H1 (cell line): ENCODE data around the gene AP3S1. TPM values are rescaled to one million over a fixed set of nuclear protein-coding genes. Genes with fewer than 3 reads are reported as not detected.

Source experiments
- CTCF ChIA-PET: fragments of 300-600 bp; sonication (Branson Sonifier 250); formaldehyde crosslinking; loops from one replicate; lab custom pipeline; 2021; ENCODE audit not compliant: partially characterized antibody; lab: Charles Lee
- POLR2A ChIA-PET: fragments of 300-600 bp; sonication (Branson Sonifier 250); formaldehyde crosslinking; loops from one replicate; lab custom pipeline; 2021; ENCODE audit warnings: inconsistent platforms; ENCODE audit not compliant: partially characterized antibody; lab: Charles Lee
- DNase-seq, 2 experiments: peaks; one replicate each; pipeline versions ENCODE4 v3.0.0 to v3.0.0-alpha.2; 2010 to 2022; ENCODE audit warnings: low spot score in 2 of 2, low read depth in 1 of 2, mixed read lengths in 1 of 2
- FAIRE-seq: peaks from 2 replicates; lab custom pipeline; 2011; peaks lifted over from hg19 to GRCh38; lab: Jason Lieb, UNC
- H2AFZ ChIP-seq: 2 replicates; pipeline ENCODE4 v1.8.1; 2012; ENCODE audit warnings: low read length, inconsistent platforms
- H2AK5ac ChIP-seq: 2 replicates; pipeline ENCODE4 v1.6.1; 2013; ENCODE audit warnings: low read depth, low read length
- H2BK120ac ChIP-seq: replicated peaks from 2 replicates; pipeline ENCODE3; 2013; ENCODE audit warnings: low read depth, low read length, inconsistent platforms
- H2BK12ac ChIP-seq: 2 replicates; pipeline ENCODE4 v1.6.1; 2013; ENCODE audit warnings: low read depth, low read length
- H2BK15ac ChIP-seq: 2 replicates; pipeline ENCODE4 v1.6.1; 2013; ENCODE audit warnings: low read length
- H2BK20ac ChIP-seq: 2 replicates; pipeline ENCODE4 v1.6.1; 2013; ENCODE audit warnings: low read length
- H2BK5ac ChIP-seq: 2 replicates; pipeline ENCODE4 v1.6.1; 2013; ENCODE audit warnings: low read depth, low read length
- H3K14ac ChIP-seq: 2 replicates; pipeline ENCODE4 v1.6.1; 2013; ENCODE audit warnings: inconsistent platforms; ENCODE audit not compliant: insufficient read length
- H3K18ac ChIP-seq: 2 replicates; pipeline ENCODE4 v1.6.1; 2013; ENCODE audit warnings: low read length; ENCODE audit errors: extremely low read depth
- H3K23ac ChIP-seq: 2 replicates; pipeline ENCODE4 v1.6.1; 2013; ENCODE audit warnings: inconsistent platforms; ENCODE audit not compliant: insufficient read length
- H3K23me2 ChIP-seq: 2 replicates; pipeline ENCODE4 v1.6.1; 2013; ENCODE audit warnings: low read depth, low read length
- H3K27ac ChIP-seq: 2 replicates; pipeline ENCODE4 v1.6.1; 2011; ENCODE audit warnings: low read depth, low read length, inconsistent platforms
- H3K27me3 ChIP-seq, 4 experiments: replicated peaks in 1 of 4; 1 replicate in 1 of 4; 2 replicates in 3 of 4; pipeline versions ENCODE4 v1.6.1 to v1.8.1; 2011 to 2013; ENCODE audit warnings: low read length in 3 of 4, mild to moderate bottlenecking in 3 of 4, inconsistent platforms in 2 of 4, mixed read lengths in 2 of 4, moderate library complexity in 1 of 4; ENCODE audit not compliant: control insufficient read depth in 3 of 4, insufficient read depth in 3 of 4; ENCODE audit errors: extremely low read depth in 1 of 4
- H3K36me3 ChIP-seq, 4 experiments: 2 replicates each; pipeline versions ENCODE4 v1.6.1 to v1.8.1; 2011 to 2013; ENCODE audit warnings: mild to moderate bottlenecking in 4 of 4, low read length in 3 of 4, moderate library complexity in 2 of 4, control low read depth in 1 of 4, inconsistent platforms in 1 of 4; ENCODE audit not compliant: insufficient read depth in 4 of 4, control insufficient read depth in 2 of 4
- H3K4ac ChIP-seq: replicated peaks from 2 replicates; pipeline ENCODE3; 2013; ENCODE audit warnings: low read length, low read depth, mixed read lengths, inconsistent platforms; ENCODE audit not compliant: insufficient read length
- H3K4me1 ChIP-seq, 4 experiments: replicated peaks in 1 of 4; 1 replicate in 1 of 4; 2 replicates in 3 of 4; pipeline versions ENCODE4 v1.6.1 to v1.8.1; 2011 to 2013; ENCODE audit warnings: low read length in 3 of 4, inconsistent platforms in 2 of 4, mixed read lengths in 1 of 4; ENCODE audit not compliant: insufficient read depth in 4 of 4, control insufficient read depth in 3 of 4
- H3K4me2 ChIP-seq, 2 experiments: 2 replicates each; pipeline versions ENCODE4 v1.6.1 to v1.8.1; 2011 to 2013; ENCODE audit warnings: low read depth in 2 of 2, low read length in 2 of 2, control low read depth in 1 of 2, inconsistent platforms in 1 of 2, mild to moderate bottlenecking in 1 of 2; ENCODE audit not compliant: insufficient read depth in 1 of 2
- H3K4me3 ChIP-seq, 4 experiments: fragments of 200-600, 300-600 bp in 1 of 4; sonication (generic), shearing (Covaris generic), sonication (Bioruptor Twin) in 1 of 4; 2 replicates each; pipeline versions ENCODE4 v1.5.1 to v1.8.1; 2011 to 2016; ENCODE audit warnings: low read length in 4 of 4, low read depth in 3 of 4, control low read depth in 2 of 4, inconsistent platforms in 2 of 4, mild to moderate bottlenecking in 2 of 4, mixed read lengths in 1 of 4, moderate library complexity in 1 of 4; ENCODE audit not compliant: insufficient read depth in 2 of 4; ENCODE audit errors: extremely low read depth in 1 of 4
- H3K56ac ChIP-seq: replicated peaks from 2 replicates; pipeline ENCODE3; 2013; ENCODE audit warnings: low read depth, mild to moderate bottlenecking, mixed read lengths, low read length, inconsistent platforms; ENCODE audit not compliant: insufficient read length
- H3K79me1 ChIP-seq: 2 replicates; pipeline ENCODE4 v1.6.1; 2013; ENCODE audit warnings: low read depth, low read length, control low read depth
- H3K79me2 ChIP-seq, 2 experiments: 2 replicates each; pipeline versions ENCODE4 v1.6.1 to v1.8.1; 2012 to 2013; ENCODE audit warnings: low read length in 2 of 2, mild to moderate bottlenecking in 2 of 2, inconsistent platforms in 1 of 2; ENCODE audit not compliant: insufficient read depth in 2 of 2, control insufficient read depth in 1 of 2
- H3K9ac ChIP-seq, 4 experiments: replicated peaks in 1 of 4; 1 replicate in 1 of 4; 2 replicates in 3 of 4; pipeline versions ENCODE4 v1.6.1 to v1.8.1; 2011 to 2013; ENCODE audit warnings: low read depth in 3 of 4, low read length in 3 of 4, control low read depth in 2 of 4, mild to moderate bottlenecking in 2 of 4, moderate library complexity in 2 of 4, inconsistent platforms in 1 of 4; ENCODE audit errors: extremely low read depth in 1 of 4
- H3K9me3 ChIP-seq, 2 experiments: 2 replicates each; pipeline versions ENCODE4 v1.6.1 to v1.8.1; 2012 to 2013; ENCODE audit warnings: mild to moderate bottlenecking in 2 of 2, moderate library complexity in 2 of 2, control low read depth in 1 of 2, inconsistent platforms in 1 of 2, low read depth in 1 of 2, low read length in 1 of 2, mixed read lengths in 1 of 2; ENCODE audit not compliant: insufficient read depth in 2 of 2
- H4K20me1 ChIP-seq, 2 experiments: replicated peaks in 1 of 2; 2 replicates each; pipeline versions ENCODE3 to v1.8.1; 2011 to 2013; ENCODE audit warnings: inconsistent platforms in 2 of 2, low read length in 2 of 2, mild to moderate bottlenecking in 1 of 2; ENCODE audit not compliant: insufficient read depth in 2 of 2, control insufficient read depth in 1 of 2
- H4K5ac ChIP-seq: 2 replicates; pipeline ENCODE4 v1.6.1; 2013; ENCODE audit warnings: low read length, low read depth, mixed read lengths, inconsistent platforms; ENCODE audit not compliant: insufficient read length
- H4K8ac ChIP-seq: 2 replicates; pipeline ENCODE4 v1.8.0; 2013; ENCODE audit warnings: mild to moderate bottlenecking, moderate library complexity, low read length, inconsistent platforms; ENCODE audit not compliant: insufficient read depth; ENCODE audit errors: extremely low read depth
- H4K91ac ChIP-seq: replicated peaks from 2 replicates; pipeline ENCODE3; 2013; ENCODE audit warnings: low read length, mixed read lengths, inconsistent platforms; ENCODE audit not compliant: insufficient read length
- GTF2F1 ChIP-seq: IDR thresholded peaks from 2 replicates; pipeline ENCODE4 v1.6.1; 2012; ENCODE audit warnings: low read depth, low read length, improper control_type of control experiment, borderline replicate concordance
- SRF ChIP-seq: IDR thresholded peaks from 2 replicates; pipeline ENCODE4 v1.6.1; 2011; ENCODE audit warnings: mild to moderate bottlenecking, low read depth, low read length, moderate library complexity
- WGBS, 2 experiments: shearing (Covaris generic) in 1 of 2; methylation state at CpG; one replicate each; pipeline versions ENCODE4 v1.1.6 to v1.1.7; 2013 to 2015; ENCODE audit warnings: low lambda C conversion rate in 2 of 2, mixed read lengths in 2 of 2, inconsistent platforms in 1 of 2, low coverage in 1 of 2, missing lambda C conversion rate in 1 of 2; ENCODE audit not compliant: insufficient replicate concordance in 2 of 2, insufficient coverage in 1 of 2, insufficient read length in 1 of 2; ENCODE audit errors: extremely low coverage in 1 of 2, missing lambda C conversion rate in 1 of 2; 5-methylcytosine and 5-hydroxymethylcytosine counted together
- polyA plus RNA-seq, 7 experiments: library from polyadenylated mRNA; depleted of rRNA in 3 of 7; stranded (reverse) in 5 of 7; unstranded in 2 of 7; fragments of >200 nt in 5 of 7; fragments of 200-250 nt in 2 of 7; gene quantifications; 1 replicate in 5 of 7; 2 replicates in 1 of 7; 4 replicates in 1 of 7; pipeline versions ENCODE4 v1.2.1 to v1.2.3, GENCODE V29; 2011 to 2013; ENCODE audit warnings: missing spikeins in 2 of 7, mixed read lengths in 2 of 7
- total RNA-seq: library from RNA; stranded (reverse); fragmentation: NEBNext Ultra II Directional; extraction: Animal tissue kit (Norgen Biotek cat#: 25700); gene quantifications from 2 replicates; pipeline ENCODE4 v1.2.1, GENCODE V29; 2021

The AP3S1 gene
- total and polyA plus RNA-seq, 2 of the 8 experiments (the other 6 are each of a cell fraction or from before 2014, with no cell fraction given) = 26.6 to 72.7 TPM

- peaks cover 0 to 5% (median 0%) of the 10 kb centered on the region in 4 experiments; a peak in 2 of 7 replicates for H3K4me1 ChIP-seq
- H2BK5ac ChIP-seq = no peak overlapping the region
- H3K9me3 ChIP-seq = peaks cover 0 to 6% of the 10 kb centered on the region in 2 experiments; a peak in 1 of 4 replicates
- H2AK5ac ChIP-seq = no peak overlapping the region
- no peaks in the 10 kb centered on the region for H4K20me1 ChIP-seq
- no peak overlapping the region for H2BK15ac ChIP-seq
- ChIA-PET POLR2A (no interaction called here), CTCF (interaction anchor here (1.9 kb wide), 1 partner anchor 10 kb away, joined by 5 read pairs; no protein-coding TSS in a partner anchor)
- no peak overlapping the region for H3K56ac ChIP-seq
- no peak overlapping the region for H3K9ac ChIP-seq
- H4K8ac ChIP-seq = no peak overlapping the region
- no peak overlapping the region for H2BK120ac ChIP-seq
- no peak overlapping the region for H3K4me3 ChIP-seq
- H3K23ac ChIP-seq = no peak overlapping the region
- no peaks in the 10 kb centered on the region; the same call in 1 of the 2 replicates for H3K23me2 ChIP-seq
- WGBS, 2 experiments = 85% methylated on average over 3 of the region's 3 CpGs; no CpG with 5 or more reads in 1 of the 2 experiments
- no peak overlapping the region for H2BK12ac ChIP-seq
- DNase-seq = no peak
- H3K79me1 ChIP-seq = no peaks in the 10 kb centered on the region; the same call in 1 of the 2 replicates
- no peak overlapping the region for H3K14ac ChIP-seq
- no peak for FAIRE-seq
- H3K79me2 ChIP-seq = peaks cover 0 to 82% of the 10 kb centered on the region in 2 experiments; a peak in 2 of 4 replicates
- no peak overlapping the region for H2BK20ac ChIP-seq
- no peak overlapping the region for H2AFZ ChIP-seq
- H3K4ac ChIP-seq = no peak overlapping the region
- no peak overlapping the region for H3K18ac ChIP-seq
- no peak overlapping the region; the same call in 1 of the 2 replicates for H3K27ac ChIP-seq
- no peak overlapping the region for H4K91ac ChIP-seq
- H4K5ac ChIP-seq = no peak overlapping the region
- H3K36me3 ChIP-seq = no peaks in the 10 kb centered on the region
- H3K27me3 ChIP-seq = no peaks in the 10 kb centered on the region
- 0 out of 4 replicates have a peak overlapping the region, but pooled peaks of 1 of the 2 experiments have one; percentile 3 for H3K4me2 ChIP-seq
- TF ChIP-seq SRF (no peak), GTF2F1 (no peak)
Measured at GRCh38 chr5:115858396-115858795, 16.7 kb downstream of the AP3S1 start.
